Measurements from ENCODE around the gene MS4A15. TPM values are rescaled to one million over a fixed set of nuclear protein-coding genes. Genes with fewer than 3 reads are reported as not detected.

The MS4A15 gene
- total and polyA plus RNA-seq, 10 donors, result not detected

- intact Hi-C loops (cut with DNase I; ENCODE audit: low total_unique reads), result no loop called here
- TF ChIP-seq POLR2A (IDR thresholded peaks at IDR 0.05) (no peak), POLR2AphosphoS5 (IDR thresholded peaks at IDR 0.05) (no peak), CTCF (IDR thresholded peaks at IDR 0.05 in 8 of 11, conservative IDR thresholded peaks at IDR 0.05 in 3 of 11) (no peak)
- Histone ChIP-seq H3K9me3 (no peaks in the 10 kb centered on the region), H3K4me1 (no peaks in the 10 kb centered on the region), H3K27me3 (replicated peaks in 1 of 7) (no peaks in the 10 kb centered on the region), H3K4me3 (no peak overlapping the region), H3K36me3 (no peaks in the 10 kb centered on the region), H3K27ac (no peak overlapping the region)
- DNase-seq, result no peak
- whole genome bisulfite sequencing, 5 donors, result 79 to 93% (median 89%) methylated on average over 5 of the region's 5 CpGs
Measured at GRCh38 chr11:60825118-60825517, 68.5 kb downstream of the MS4A15 start.

DNA sequence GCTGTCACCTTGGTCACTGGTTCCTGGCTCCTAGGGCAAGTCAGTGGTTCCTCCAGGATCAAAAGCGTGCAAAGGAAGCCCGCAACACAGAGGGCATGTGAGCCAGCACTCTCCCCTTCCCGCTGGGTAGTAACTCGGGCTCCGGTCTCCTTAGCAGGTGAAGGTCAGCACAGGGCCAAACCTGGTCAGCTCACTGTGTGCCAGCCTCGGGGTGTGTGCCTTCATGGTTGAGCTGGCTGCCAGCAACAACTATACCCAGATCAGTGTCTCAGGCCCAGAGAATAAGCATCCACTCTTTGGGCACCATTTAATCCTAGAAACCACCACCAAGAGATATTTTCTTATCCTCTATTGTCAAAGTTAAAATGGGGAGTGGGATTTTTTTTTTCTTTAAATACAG is 69.1 kb downstream of the MS4A15 start:
- no peak for DNase-seq
- TF ChIP-seq POLR2AphosphoS5 (IDR thresholded peaks at IDR 0.05) (no peak), POLR2A (IDR thresholded peaks at IDR 0.05) (no peak), CTCF (IDR thresholded peaks at IDR 0.05 in 8 of 11, conservative IDR thresholded peaks at IDR 0.05 in 3 of 11) (no peak)
- Histone ChIP-seq H3K27ac (no peak overlapping the region), H3K4me3 (no peak overlapping the region), H3K27me3 (replicated peaks in 1 of 7) (no peaks in the 10 kb centered on the region), H3K4me1 (peaks cover 0 to 4% (median 2%) of the 10 kb centered on the region in 6 donors), H3K36me3 (no peaks in the 10 kb centered on the region), H3K9me3 (no peaks in the 10 kb centered on the region)
- intact Hi-C loops (cut with DNase I; ENCODE audit: low total_unique reads), result no loop called here
- WGBS, 5 donors, result 69 to 95% (median 73%) methylated on average over 5 to 6 of the region's 6 CpGs

Other genes starting within 250 kb of the MS4A15 start
- not detected for gene MS4A13, start 241.5 kb upstream of the MS4A15 start, total RNA-seq
- gene MS4A13, start 241.5 kb upstream of the MS4A15 start, polyA plus RNA-seq, result not detected
- gene MS4A8, start 57.3 kb upstream of the MS4A15 start, total RNA-seq, result not detected
- gene MS4A8, start 57.3 kb upstream of the MS4A15 start, polyA plus RNA-seq, result under 1 TPM in 1 of 3 donors, not detected in 2; 0.19 TPM
- gene MS4A18, start 32.1 kb upstream of the MS4A15 start, total RNA-seq, result not detected
- not detected for gene MS4A18, start 32.1 kb upstream of the MS4A15 start, polyA plus RNA-seq
- not detected for gene MS4A10, start 28.5 kb downstream of the MS4A15 start, total RNA-seq
- gene MS4A10, start 28.5 kb downstream of the MS4A15 start, polyA plus RNA-seq, result not detected
- gene CCDC86, start 85.2 kb downstream of the MS4A15 start, total RNA-seq, result 10 to 100 TPM in 6 of 7 donors, 1 to 10 TPM in 1; 8.3 to 21.6 (median 11.3) TPM
- 10 to 100 TPM in 2 of 3 donors, 1 to 10 TPM in 1; 7.6 to 15.4 (median 13.3) TPM for gene CCDC86, start 85.2 kb downstream of the MS4A15 start, polyA plus RNA-seq
- 1 to 10 TPM in 1 of 7 donors, under 1 TPM in 5, not detected in 1; 0.16 to 1.1 (median 0.48) TPM for gene PTGDR2, start 99.1 kb downstream of the MS4A15 start, total RNA-seq
- gene PTGDR2, start 99.1 kb downstream of the MS4A15 start, polyA plus RNA-seq, result under 1 TPM; 0.10 to 0.22 (median 0.14) TPM
- not detected for gene ZP1, start 110.7 kb downstream of the MS4A15 start, total RNA-seq
- gene ZP1, start 110.7 kb downstream of the MS4A15 start, polyA plus RNA-seq, result under 1 TPM in 2 of 3 donors, not detected in 1; 0.05 to 0.07 TPM
- 10 to 100 TPM; 58.7 to 81.1 (median 73.4) TPM for gene PRPF19, start 149.7 kb downstream of the MS4A15 start, total RNA-seq
- gene PRPF19, start 149.7 kb downstream of the MS4A15 start, polyA plus RNA-seq, result 10 to 100 TPM; 65.2 to 76.7 (median 66.4) TPM
- 100 to 1,000 TPM in 6 of 7 donors, 10 to 100 TPM in 1; 82.1 to 125 (median 109) TPM for gene TMEM109, start 157.3 kb downstream of the MS4A15 start, total RNA-seq
- gene TMEM109, start 157.3 kb downstream of the MS4A15 start, polyA plus RNA-seq, result 10 to 100 TPM; 53.6 to 84.7 (median 84.5) TPM
- 10 to 100 TPM in 4 of 7 donors, 1 to 10 TPM in 3; 5.6 to 15.6 (median 13.0) TPM for gene TMEM132A, start 167.6 kb downstream of the MS4A15 start, total RNA-seq
- 10 to 100 TPM in 1 of 3 donors, 1 to 10 TPM in 2; 5.7 to 11.4 (median 7.1) TPM for gene TMEM132A, start 167.6 kb downstream of the MS4A15 start, polyA plus RNA-seq
- gene SLC15A3, start 195.3 kb downstream of the MS4A15 start, total RNA-seq, result 100 to 1,000 TPM in 4 of 7 donors, 10 to 100 TPM in 3; 62.9 to 133 (median 114) TPM
- 100 to 1,000 TPM in 2 of 3 donors, 10 to 100 TPM in 1; 83.8 to 139 (median 115) TPM for gene SLC15A3, start 195.3 kb downstream of the MS4A15 start, polyA plus RNA-seq
- gene CD6, start 214.8 kb downstream of the MS4A15 start, total RNA-seq, result 10 to 100 TPM; 13.4 to 47.6 (median 31.4) TPM
- gene CD6, start 214.8 kb downstream of the MS4A15 start, polyA plus RNA-seq, result 10 to 100 TPM; 10.9 to 21.8 (median 20.3) TPM